Stimulated activated CD4-positive, alpha-beta T cell treated with anti-CD3 and anti-CD28 coated beads, TNF-alpha, amount 100 ng/mL, for 4 hours (primary cell): Measurements from ENCODE around the gene PALLD.
"Not testable (repeated sequence)": the region's sequence is repeated elsewhere in the genome, so short reads cannot be mapped to it uniquely, and the experiment has no call there.

Source experiments
- DNase-seq, 3 experiments: peaks; one replicate each; pipeline ENCODE4 v3.0.0-alpha.2; 2020; ENCODE audit warnings: low read depth in 3 of 3

The PALLD gene

GRCh38 chr4:168496834-168497233, at the start of gene PALLD:
Gene PALLD, plus strand, starts transcription at chr4:168497052.
- DNase-seq, result no peak

GRCh38 chr4:168449063-168449462, 47.8 kb upstream of the PALLD start:
- not testable (repeated sequence) for DNase-seq

GRCh38 chr4:168449719-168450452, 47.0 kb upstream of the PALLD start:
- DNase-seq, result no peak

GRCh38 chr4:168451331-168451730, 45.5 kb upstream of the PALLD start:
- DNase-seq, result no peak

DNA sequence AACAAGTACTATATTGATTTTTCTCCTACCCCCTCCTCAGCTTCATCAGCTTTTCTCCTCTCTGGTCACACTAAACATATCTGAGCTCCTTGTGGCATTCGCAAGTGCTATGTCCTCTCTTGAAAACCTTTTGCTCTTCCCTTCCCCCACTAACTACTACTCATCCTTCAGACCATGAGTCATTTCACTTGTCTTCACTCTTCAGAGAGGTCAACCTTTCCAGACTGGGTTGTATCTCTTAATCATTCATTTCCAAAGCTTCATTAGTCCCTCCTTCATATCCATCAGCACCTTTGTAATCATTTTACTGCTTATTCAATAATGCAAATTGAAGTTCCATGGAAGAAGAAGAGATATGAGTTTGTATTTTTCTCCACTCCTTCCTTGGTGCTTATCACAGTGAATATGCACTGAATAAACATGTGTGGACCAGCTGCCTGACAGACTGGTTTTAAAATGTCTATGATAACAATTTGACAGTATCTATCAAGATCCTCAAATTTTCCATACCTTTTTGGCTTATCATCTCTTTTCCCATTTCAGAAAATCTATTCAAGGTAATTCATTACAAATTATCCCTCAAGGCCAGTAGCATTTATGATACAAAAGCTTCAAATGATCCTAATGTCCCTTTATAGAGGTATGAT, 45.0 kb upstream of the PALLD start:
- no peak for DNase-seq

- no peak for DNase-seq
Observed at GRCh38 chr4:168453146-168453545, 43.7 kb upstream of the PALLD start.

- not testable (repeated sequence) for DNase-seq
Observed at GRCh38 chr4:168458256-168458655, 38.6 kb upstream of the PALLD start.

DNA sequence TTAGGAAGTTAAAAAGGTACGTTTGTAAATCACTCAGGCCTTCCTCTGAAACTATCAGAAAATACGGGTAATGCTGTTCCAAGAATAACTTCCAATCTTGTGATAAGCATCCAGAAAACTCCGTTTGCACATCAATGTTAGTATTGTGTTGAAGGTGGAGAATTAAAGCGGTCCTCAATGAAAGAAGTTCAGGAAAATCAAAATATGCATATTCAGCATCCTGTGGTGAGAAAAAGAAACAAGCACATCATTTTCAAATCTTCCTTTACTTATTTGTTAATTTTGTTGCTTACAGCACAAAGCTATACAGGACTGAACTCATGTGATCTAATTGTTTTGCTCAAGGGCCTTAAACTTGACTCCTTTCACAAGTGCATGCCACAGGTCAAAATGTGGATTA, 35.0 kb upstream of the PALLD start:
- no peak for DNase-seq

- no peak for DNase-seq
Observed at GRCh38 chr4:168472920-168473319, 23.9 kb upstream of the PALLD start.

DNA sequence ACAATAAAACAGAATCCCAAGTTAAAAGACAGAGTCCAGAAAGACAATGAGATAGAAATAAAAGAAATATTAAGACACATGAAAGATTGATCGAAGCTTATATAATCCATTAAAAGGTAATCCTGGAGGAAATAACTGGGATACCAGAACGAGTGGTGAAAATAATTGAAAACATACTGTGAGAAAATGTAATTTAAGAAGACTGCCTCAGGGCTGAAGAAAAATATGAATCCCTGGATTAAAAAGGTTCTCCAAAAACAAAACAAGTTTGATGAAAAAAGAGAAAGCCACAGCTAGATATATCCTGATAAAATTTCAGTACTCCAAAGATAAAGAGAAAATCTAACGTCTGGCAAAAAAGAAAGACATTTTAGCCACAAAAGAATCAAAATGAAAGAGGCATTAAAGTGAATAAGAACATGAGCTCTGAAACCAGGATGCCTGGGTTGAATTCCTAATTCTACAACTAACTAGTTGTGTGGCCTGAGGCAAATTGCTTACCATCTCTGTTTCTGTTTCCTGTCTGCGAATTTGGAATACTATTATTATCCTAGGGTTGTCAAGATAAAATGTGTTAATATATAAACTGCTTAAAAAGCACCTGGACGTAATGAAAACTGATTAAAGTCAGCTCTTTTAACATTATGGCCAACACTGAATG, 22.1 kb upstream of the PALLD start:
- DNase-seq, result no peak

DNA sequence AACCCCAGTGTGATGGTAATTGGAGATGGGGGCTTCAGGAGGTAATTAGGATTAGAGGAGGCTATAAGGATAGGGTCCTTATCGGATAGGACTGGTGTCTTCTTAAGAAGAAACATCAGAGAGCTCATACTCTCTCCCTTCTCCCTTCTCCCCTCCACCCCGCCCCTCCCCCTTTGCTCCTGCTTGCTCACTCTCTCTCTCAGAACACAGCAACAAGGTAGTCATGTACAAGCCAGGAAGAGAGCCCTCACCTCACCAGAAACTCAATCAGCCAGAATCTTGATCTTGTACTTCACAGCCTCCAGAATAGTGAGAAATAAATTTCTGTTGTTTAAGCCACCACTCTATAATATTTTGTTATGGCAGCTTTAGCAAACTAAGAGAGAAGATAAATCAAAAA, 21.1 kb upstream of the PALLD start:
- peak in 1 of 3 experiments; percentile 8 for DNase-seq

DNA sequence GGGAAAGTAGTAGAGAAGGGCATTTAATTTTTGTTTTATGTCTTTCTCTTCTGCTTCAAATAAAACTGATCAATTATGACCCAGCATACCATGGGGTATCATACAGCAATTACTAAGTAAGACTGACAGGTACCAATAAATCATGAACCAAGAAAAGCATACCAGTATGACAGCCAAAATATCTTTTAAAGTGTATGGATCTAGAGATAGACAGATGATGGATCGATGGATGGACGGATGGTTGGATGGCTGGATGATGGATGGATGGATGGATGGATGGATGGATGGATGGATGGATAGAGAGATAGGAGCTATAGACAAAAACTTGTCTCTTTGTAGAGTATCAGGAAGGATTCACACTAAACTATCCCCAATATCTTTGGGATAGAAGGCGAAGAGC, 18.0 kb upstream of the PALLD start:
- no peak for DNase-seq

DNA sequence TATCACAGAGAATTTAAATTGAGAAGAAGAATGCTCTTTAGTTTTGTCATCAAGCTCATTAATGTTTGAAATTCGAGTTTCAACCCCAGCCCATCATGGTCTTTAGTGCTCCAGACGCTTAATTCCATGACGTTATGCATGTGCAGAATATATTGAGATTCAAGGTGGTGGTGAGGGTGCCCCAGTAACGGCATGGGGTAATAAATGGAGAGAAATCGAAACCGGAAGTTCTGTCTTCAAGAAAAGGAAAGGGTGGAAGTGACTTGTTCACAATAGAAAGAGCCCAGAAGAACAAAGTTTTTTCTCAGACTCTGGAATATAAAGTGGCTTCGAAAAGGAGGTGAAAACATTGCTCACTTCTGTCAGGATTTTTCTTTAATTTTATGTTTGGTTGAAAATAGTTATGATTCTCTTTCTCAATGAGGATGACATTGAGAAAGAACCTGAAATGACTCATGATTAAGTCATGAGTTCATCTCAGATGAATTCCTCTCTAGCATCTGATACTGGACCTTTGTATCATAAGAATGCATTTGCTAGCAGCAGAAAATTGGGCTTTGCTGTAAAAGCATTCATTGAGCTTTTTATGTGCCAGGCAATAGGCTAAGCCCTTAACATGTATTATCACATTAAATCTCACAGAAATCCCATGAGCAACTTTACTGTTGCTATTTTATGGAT, 15.8 kb upstream of the PALLD start:
- peak in 2 of 3 experiments; percentile 22 to 36 for DNase-seq

GRCh38 chr4:168483811-168484210, 13.0 kb upstream of the PALLD start:
- DNase-seq, result no peak

DNA sequence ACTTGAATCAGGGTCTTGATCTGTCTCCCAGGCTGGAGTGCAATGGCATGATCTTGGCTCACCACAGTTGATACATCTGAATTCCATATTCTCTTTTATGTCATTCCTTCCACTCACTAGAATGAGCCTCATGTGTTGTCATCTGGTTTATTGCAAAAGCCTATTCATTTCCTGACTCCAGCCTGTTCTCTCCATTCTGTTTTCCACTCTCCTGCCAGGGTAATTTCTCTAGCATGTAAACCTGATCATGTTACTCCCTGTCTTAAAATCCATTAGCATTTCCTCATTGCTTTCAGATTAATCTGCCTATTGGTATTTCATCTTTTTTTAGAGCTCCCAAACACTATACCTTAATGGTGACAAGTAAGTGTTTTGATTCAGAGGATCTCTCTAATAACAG, 12.2 kb upstream of the PALLD start:
- DNase-seq, result no peak

GRCh38 chr4:168485156-168485910, 11.5 kb upstream of the PALLD start:
- no peak for DNase-seq

DNA sequence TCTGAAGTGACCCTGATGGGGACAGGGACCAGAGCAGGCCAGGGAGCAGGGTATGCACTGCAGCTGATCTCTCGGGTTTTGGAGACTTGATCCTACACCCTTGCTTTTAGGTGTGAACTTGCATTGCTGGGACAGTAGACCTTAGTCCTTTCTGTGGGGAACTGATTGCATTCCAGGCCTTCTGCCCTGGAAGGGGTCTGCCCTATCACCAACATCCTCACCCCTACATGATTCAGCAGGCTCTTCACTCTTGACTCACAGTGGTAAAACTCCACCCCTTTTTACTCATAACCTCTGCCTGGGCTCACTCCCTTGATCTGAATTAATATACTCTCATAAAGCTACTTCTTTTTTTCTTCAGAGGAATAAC, 10.0 kb upstream of the PALLD start:
- no peak for DNase-seq

DNA sequence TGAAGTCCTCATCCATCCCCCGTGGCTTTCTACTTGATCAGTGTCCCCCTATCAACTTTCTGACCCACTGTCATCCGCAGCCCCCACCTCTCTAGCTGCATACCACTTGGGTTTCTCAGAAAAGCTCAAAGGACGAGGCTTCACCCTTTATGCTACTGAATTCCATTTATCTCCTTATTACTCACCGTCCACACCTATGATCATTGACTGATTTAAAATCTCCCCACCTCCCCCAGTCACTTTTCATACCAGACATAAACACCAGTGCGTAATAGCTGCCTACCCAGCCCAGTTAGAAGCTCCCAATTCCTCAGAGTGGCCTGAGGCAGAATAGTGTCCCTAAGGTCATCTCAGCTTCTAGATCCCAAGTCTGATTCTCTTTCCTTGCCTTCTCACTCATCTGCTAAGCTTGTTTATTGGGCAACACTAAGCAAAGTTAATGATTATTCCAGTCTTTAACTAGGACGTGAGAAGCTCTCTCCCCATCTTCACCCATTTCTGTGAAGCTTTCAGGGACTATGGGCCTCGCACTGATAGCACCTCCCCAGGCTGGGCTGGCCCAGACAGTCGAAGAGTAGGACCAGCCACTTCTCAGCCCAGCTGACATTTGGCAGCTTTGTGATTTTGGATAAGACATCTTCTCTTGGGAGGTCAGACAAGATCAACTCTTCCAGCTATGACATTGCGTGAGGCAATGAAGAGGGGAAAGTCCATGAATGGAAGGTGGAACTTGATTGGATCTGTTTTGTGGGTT, 9.4 kb upstream of the PALLD start:
- no peak for DNase-seq

GRCh38 chr4:168488869-168489274, 8.0 kb upstream of the PALLD start:
- no peak for DNase-seq

- DNase-seq, result no peak
Observed at GRCh38 chr4:168489616-168490015, 7.2 kb upstream of the PALLD start.

GRCh38 chr4:168490711-168491110, 6.1 kb upstream of the PALLD start:
- DNase-seq, result no peak
